Peyer's patch (tissue), 4 donors: ENCODE results near the gene DAW1.

Source experiments
- POLR2A ChIP-seq, 2 donors: fragments of 450-650 bp; IDR thresholded peaks; one replicate each; pipeline ENCODE4 v1.5.1; 2017; ENCODE audit warnings: antibody characterized with exemption in 2 of 2, mild to moderate bottlenecking in 2 of 2, moderate library complexity in 2 of 2
- TF ChIP-seq, protein P1 (sequence below), 6 experiments: fragments of 450-650 bp in 4 of 6; fragments of 200-600 bp in 2 of 6; sonication (generic) in 1 of 6; IDR thresholded peaks; one replicate each; pipeline ENCODE4 v1.5.1; 2017 to 2019; ENCODE audit warnings: antibody characterized with exemption in 6 of 6, mild to moderate bottlenecking in 3 of 6, moderate library complexity in 1 of 6

DNA sequence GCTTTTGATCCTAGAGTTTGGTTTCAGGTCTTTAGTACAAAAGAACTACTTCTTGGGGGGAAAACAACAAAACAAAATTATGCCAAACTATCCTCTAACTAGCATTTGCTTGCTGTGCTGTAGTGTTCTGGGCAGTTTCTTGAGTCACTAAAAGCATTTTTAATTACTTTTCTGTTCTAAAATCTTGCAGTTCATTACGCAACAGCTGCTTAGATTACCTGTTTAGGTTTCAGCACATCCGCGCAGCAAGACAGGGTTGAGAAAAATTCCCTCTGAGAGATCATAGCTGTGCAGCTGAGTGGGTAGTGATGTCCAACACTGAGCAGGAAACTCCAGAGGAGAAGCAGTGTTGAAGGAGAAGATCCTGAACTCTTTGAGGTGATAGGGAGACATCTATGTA, 9.0 kb downstream of the DAW1 start:
- TF ChIP-seq, protein P1, sequence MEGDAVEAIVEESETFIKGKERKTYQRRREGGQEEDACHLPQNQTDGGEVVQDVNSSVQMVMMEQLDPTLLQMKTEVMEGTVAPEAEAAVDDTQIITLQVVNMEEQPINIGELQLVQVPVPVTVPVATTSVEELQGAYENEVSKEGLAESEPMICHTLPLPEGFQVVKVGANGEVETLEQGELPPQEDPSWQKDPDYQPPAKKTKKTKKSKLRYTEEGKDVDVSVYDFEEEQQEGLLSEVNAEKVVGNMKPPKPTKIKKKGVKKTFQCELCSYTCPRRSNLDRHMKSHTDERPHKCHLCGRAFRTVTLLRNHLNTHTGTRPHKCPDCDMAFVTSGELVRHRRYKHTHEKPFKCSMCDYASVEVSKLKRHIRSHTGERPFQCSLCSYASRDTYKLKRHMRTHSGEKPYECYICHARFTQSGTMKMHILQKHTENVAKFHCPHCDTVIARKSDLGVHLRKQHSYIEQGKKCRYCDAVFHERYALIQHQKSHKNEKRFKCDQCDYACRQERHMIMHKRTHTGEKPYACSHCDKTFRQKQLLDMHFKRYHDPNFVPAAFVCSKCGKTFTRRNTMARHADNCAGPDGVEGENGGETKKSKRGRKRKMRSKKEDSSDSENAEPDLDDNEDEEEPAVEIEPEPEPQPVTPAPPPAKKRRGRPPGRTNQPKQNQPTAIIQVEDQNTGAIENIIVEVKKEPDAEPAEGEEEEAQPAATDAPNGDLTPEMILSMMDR (IDR thresholded peaks at IDR 0.05), result no peak
- TF ChIP-seq POLR2A (IDR thresholded peaks at IDR 0.05), result no peak
